Loucy (cell line): ENCODE measurements around the gene SKP2.

Experiments used
- H2AFZ ChIP-seq: fragments of 200-600 bp; sonication (generic); 2 replicates; pipeline ENCODE4 v1.6.0; 2016; ENCODE audit warnings: antibody characterized with exemption, mild to moderate bottlenecking, low read length, moderate library complexity
- H3F3A ChIP-seq: fragments of 200-600 bp; 2 replicates; pipeline ENCODE4 v1.6.0; 2016; ENCODE audit warnings: antibody characterized with exemption, low read depth, mild to moderate bottlenecking
- H3K27me3 ChIP-seq: fragments of 200-600 bp; sonication (generic); 2 replicates; pipeline ENCODE4 v1.6.1; 2014; ENCODE audit warnings: low read length, mild to moderate bottlenecking; ENCODE audit not compliant: insufficient read depth, poor library complexity, severe bottlenecking
- H3K36me3 ChIP-seq: fragments of 200-600 bp; sonication (generic); 2 replicates; pipeline ENCODE4 v1.6.1; 2016; ENCODE audit warnings: low read length; ENCODE audit not compliant: insufficient read depth
- H3K4me1 ChIP-seq: fragments of 200-600 bp; sonication (generic); 2 replicates; pipeline ENCODE4 v1.5.1; 2014; ENCODE audit warnings: low read length, mild to moderate bottlenecking; ENCODE audit not compliant: insufficient read depth, poor library complexity, severe bottlenecking
- H3K4me2 ChIP-seq: fragments of 200-600 bp; sonication (generic); 2 replicates; pipeline ENCODE4 v1.6.0; 2014; ENCODE audit warnings: antibody characterized with exemption, low read length, low read depth, mild to moderate bottlenecking; ENCODE audit not compliant: poor library complexity, severe bottlenecking
- H3K4me3 ChIP-seq: fragments of 200-600 bp; sonication (generic); 2 replicates; pipeline ENCODE4 v1.5.1; 2014; ENCODE audit warnings: low read length, mild to moderate bottlenecking, mixed read lengths; ENCODE audit not compliant: poor library complexity, severe bottlenecking
- H3K79me2 ChIP-seq: fragments of 200-600 bp; sonication (generic); 2 replicates; pipeline ENCODE4 v1.6.1; 2014; ENCODE audit warnings: low read length; ENCODE audit not compliant: insufficient read depth
- H3K9ac ChIP-seq: fragments of 200-600 bp; sonication (generic); 2 replicates; pipeline ENCODE4 v1.6.0; 2014; ENCODE audit warnings: mild to moderate bottlenecking, low read depth, low read length, moderate library complexity; ENCODE audit not compliant: poor library complexity, severe bottlenecking
- H3K9me2 ChIP-seq: fragments of 200-600 bp; sonication (generic); replicated peaks from 2 replicates; pipeline ENCODE4 v1.6.1; 2016; ENCODE audit warnings: low read depth, low read length, mixed read lengths
- H3K9me3 ChIP-seq: fragments of 200-600 bp; sonication (generic); 2 replicates; pipeline ENCODE4 v1.6.1; 2014; ENCODE audit warnings: mild to moderate bottlenecking, antibody characterized with exemption, low read length, low read depth; ENCODE audit not compliant: insufficient read depth
- H4K20me1 ChIP-seq: fragments of 200-600 bp; sonication (generic); 2 replicates; pipeline ENCODE4 v1.6.0; 2014; ENCODE audit warnings: antibody characterized with exemption, low read length, mild to moderate bottlenecking; ENCODE audit not compliant: insufficient read depth, poor library complexity, severe bottlenecking
- CTCF ChIP-seq: fragments of 200-600 bp; sonication (generic); conservative IDR thresholded peaks from 2 replicates; pipeline ENCODE4 v1.5.1; 2014; ENCODE audit warnings: mild to moderate bottlenecking, antibody characterized with exemption, low read length
- EZH2phosphoT487 ChIP-seq: fragments of 200-600 bp; IDR thresholded peaks from 2 replicates; pipeline ENCODE4 v1.6.1; 2018; ENCODE audit warnings: antibody characterized with exemption, mild to moderate bottlenecking, moderate library complexity, borderline replicate concordance

SKP2 gene

DNA sequence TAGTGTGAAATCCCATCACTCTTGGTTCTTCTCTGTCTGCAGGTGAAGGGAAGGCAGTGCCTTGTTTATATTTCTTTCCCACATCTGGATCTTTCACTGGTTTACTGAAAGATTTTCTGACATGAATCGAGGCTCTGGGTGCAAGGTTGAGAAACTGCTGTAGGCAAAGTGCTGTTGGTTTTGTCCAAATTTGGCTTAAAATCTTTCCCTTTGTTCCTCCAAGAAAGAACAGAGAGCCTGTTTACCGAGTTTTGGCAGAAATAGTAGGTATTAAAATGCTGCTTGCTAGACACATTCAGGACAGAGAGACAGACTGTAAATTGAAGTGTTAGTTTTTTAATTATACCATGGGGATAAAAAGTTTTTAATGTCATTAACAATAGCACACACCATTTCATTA lies 21.5 kb downstream of the SKP2 start:
- peaks cover 5% of the 10 kb centered on the region; the same call in 1 of the 2 replicates for H3K79me2 ChIP-seq
- peaks cover 8% of the 10 kb centered on the region for H3K4me1 ChIP-seq
- no peaks in the 10 kb centered on the region for H3K9me3 ChIP-seq
- H3K9me2 ChIP-seq = no peaks in the 10 kb centered on the region
- H3K4me3 ChIP-seq = no peak overlapping the region
- peaks cover 92% of the 10 kb centered on the region for H3K36me3 ChIP-seq
- no peak overlapping the region for H2AFZ ChIP-seq
- no peak overlapping the region for H3K4me2 ChIP-seq
- H3K9ac ChIP-seq = no peak overlapping the region
- no peaks in the 10 kb centered on the region for H3F3A ChIP-seq
- H3K27me3 ChIP-seq = no peaks in the 10 kb centered on the region
- TF ChIP-seq CTCF = no peak
- TF ChIP-seq EZH2phosphoT487 = no peak
- no peaks in the 10 kb centered on the region for H4K20me1 ChIP-seq

DNA sequence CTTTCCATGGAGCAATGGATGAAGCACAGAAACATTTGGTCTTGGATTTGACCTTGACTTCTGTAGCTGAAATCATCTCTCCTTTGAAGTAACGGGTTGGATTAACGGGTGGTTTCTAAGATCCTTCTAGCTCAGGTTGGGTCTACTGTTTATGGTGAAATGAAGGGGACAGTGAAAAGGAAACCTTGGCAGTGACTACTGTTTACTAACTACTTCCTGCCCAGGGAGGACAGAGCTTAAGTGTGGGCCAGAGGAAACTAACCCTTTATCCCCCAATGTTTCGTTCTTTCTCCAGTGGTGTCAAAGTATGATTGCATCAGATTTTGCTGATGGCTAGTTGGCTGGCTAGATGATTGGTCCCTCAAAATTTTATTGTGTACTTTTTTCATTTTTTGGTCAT lies 22.2 kb downstream of the SKP2 start:
- H4K20me1 ChIP-seq = no peaks in the 10 kb centered on the region
- no peak overlapping the region for H3K9ac ChIP-seq
- no peak overlapping the region for H2AFZ ChIP-seq
- TF ChIP-seq EZH2phosphoT487 (no peak), CTCF (no peak)
- peaks cover 8% of the 10 kb centered on the region for H3K4me1 ChIP-seq
- H3K4me3 ChIP-seq = no peak overlapping the region
- H3K9me3 ChIP-seq = no peaks in the 10 kb centered on the region
- H3K27me3 ChIP-seq = no peaks in the 10 kb centered on the region
- H3K4me2 ChIP-seq = no peak overlapping the region
- no peaks in the 10 kb centered on the region for H3F3A ChIP-seq
- no peaks in the 10 kb centered on the region for H3K9me2 ChIP-seq
- no peaks in the 10 kb centered on the region for H3K79me2 ChIP-seq
- peaks cover 93% of the 10 kb centered on the region for H3K36me3 ChIP-seq

DNA sequence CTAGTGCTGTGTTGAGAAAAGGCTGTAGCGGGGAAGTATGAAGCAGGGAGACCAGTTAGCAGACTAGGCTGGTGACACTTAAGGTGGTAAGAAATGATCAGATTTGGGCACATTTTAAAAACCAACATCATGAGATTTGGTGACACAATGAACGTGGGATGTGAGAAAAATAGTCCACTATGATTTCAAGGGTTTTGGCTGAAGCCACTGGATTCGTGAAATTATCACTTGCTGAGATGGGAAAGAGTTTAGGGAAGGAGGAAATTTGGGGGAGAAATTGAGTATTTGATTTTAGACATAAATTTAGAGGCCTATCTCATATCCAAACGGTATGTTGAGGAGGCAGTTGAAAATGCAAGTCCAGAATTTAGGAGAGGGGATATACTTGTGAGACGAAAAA lies 23.1 kb downstream of the SKP2 start:
- H3K4me1 ChIP-seq = peaks cover 8% of the 10 kb centered on the region
- H2AFZ ChIP-seq = no peak overlapping the region
- H3K36me3 ChIP-seq = peaks cover 94% of the 10 kb centered on the region

More for the DNA sequence above, 23.1 kb downstream of the SKP2 start:
- Histone ChIP-seq H3F3A (no peaks in the 10 kb centered on the region), H3K4me2 (no peak overlapping the region), H3K27me3 (no peaks in the 10 kb centered on the region), H3K4me3 (no peak overlapping the region), H3K9me3 (no peaks in the 10 kb centered on the region), H3K9ac (no peak overlapping the region), H3K9me2 (no peaks in the 10 kb centered on the region), H3K79me2 (no peaks in the 10 kb centered on the region), H4K20me1 (no peaks in the 10 kb centered on the region)
- TF ChIP-seq EZH2phosphoT487 (no peak), CTCF (no peak)
